Natural killer cell (primary cell): ENCODE data around the gene ACOT9. TPM values are rescaled to one million over a fixed set of nuclear protein-coding genes. Genes with fewer than 3 reads are reported as not detected.

ENCODE experiments used
- ATAC-seq, 3 donors: fragments of 150-1000 bp in 2 of 3; fragments of 200-7000 bp in 1 of 3; cut with Tn5 transposase; 1 replicate in 1 of 3; 2 replicates in 2 of 3; pipeline ENCODE4 v1.10.0; 2021; ENCODE audit warnings: mild to moderate bottlenecking in 2 of 3, moderate library complexity in 2 of 3
- DNase-seq, 2 donors: peaks; one replicate each; pipeline versions ENCODE4 v3.0.0 to v3.0.0-alpha.2; 2013 to 2021; ENCODE audit warnings: mixed read lengths in 1 of 2
- H3K27ac ChIP-seq: one replicate; pipeline ENCODE4 v1.5.1; 2013; ENCODE audit warnings: mild to moderate bottlenecking, low read length
- H3K27me3 ChIP-seq: one replicate; pipeline ENCODE4 v1.6.1; 2013; ENCODE audit warnings: low read length; ENCODE audit not compliant: control insufficient read depth, insufficient read depth
- H3K36me3 ChIP-seq: one replicate; pipeline ENCODE4 v1.6.1; 2013; ENCODE audit warnings: low read length; ENCODE audit not compliant: control insufficient read depth, insufficient read depth
- H3K4me1 ChIP-seq: one replicate; pipeline ENCODE4 v1.6.1; 2013; ENCODE audit warnings: low read length; ENCODE audit not compliant: control insufficient read depth, insufficient read depth
- H3K4me3 ChIP-seq: one replicate; pipeline ENCODE4 v1.5.1; 2013; ENCODE audit warnings: low read length
- H3K9me3 ChIP-seq: one replicate; pipeline ENCODE4 v1.6.1; 2013; ENCODE audit warnings: low read length; ENCODE audit not compliant: control insufficient read depth, insufficient read depth
- H3K27ac Mint-ChIP-seq, 2 donors: one replicate each; pipeline ENCODE4 v1.8.0; 2022; ENCODE audit warnings: mild to moderate bottlenecking in 2 of 2, mixed read lengths in 2 of 2, moderate library complexity in 1 of 2
- H3K27me3 Mint-ChIP-seq, 2 donors: one replicate each; pipeline ENCODE4 v1.8.0; 2022; ENCODE audit warnings: low read depth in 2 of 2, mixed read lengths in 2 of 2
- H3K36me3 Mint-ChIP-seq: one replicate; pipeline ENCODE4 v1.8.0; 2022; ENCODE audit warnings: mixed read lengths
- H3K4me1 Mint-ChIP-seq, 2 donors: one replicate each; pipeline ENCODE4 v1.8.0; 2022; ENCODE audit warnings: mixed read lengths in 2 of 2
- H3K4me3 Mint-ChIP-seq: one replicate; pipeline ENCODE4 v1.8.0; 2022; ENCODE audit warnings: mild to moderate bottlenecking, moderate library complexity, mixed read lengths
- H3K9me3 Mint-ChIP-seq, 2 donors: one replicate each; pipeline ENCODE4 v1.8.0; 2022; ENCODE audit warnings: mixed read lengths in 2 of 2
- CTCF ChIP-seq: fragments of 200-600 bp; IDR thresholded peaks from one replicate; pipeline ENCODE4 v1.8.0; 2022; ENCODE audit warnings: antibody characterized with exemption
- WGBS: methylation state at CpG from one replicate; pipeline ENCODE4 v1.1.7; 2013; ENCODE audit warnings: missing lambda C conversion rate; ENCODE audit not compliant: insufficient coverage; 5-methylcytosine and 5-hydroxymethylcytosine counted together
- intact Hi-C: fragments of 100-400 bp; cut with micrococcal nuclease; formaldehyde crosslinking; loops from one replicate; pipeline ENCODE4 v1.14.2; 2022
- total RNA-seq, 4 donors: library from RNA; stranded (reverse); fragments of 120-200 nt in 1 of 4; gene quantifications; one replicate each; pipeline versions ENCODE4 v1.2.3 to v1.2.4, GENCODE V29; 2013 to 2022

ACOT9 gene
- total RNA-seq, 3 donors from 2014 or later (not counting 1 experiment from before 2014, with no cell fraction given): 20.0 to 24.9 (median 21.4) TPM

- no peak for DNase-seq
- intact Hi-C loops: loop anchor here (10.0 kb wide), 1 partner anchor 124 kb away; the partner anchor contains the start of gene PRDX4
- H3K4me1 Mint-ChIP-seq: peaks cover 12 to 17% of the 10 kb centered on the region in 2 donors
- no peaks in the 10 kb centered on the region for H3K9me3 Mint-ChIP-seq
- Histone ChIP-seq H3K36me3 (peaks cover 10% of the 10 kb centered on the region), H3K27ac (no peak overlapping the region), H3K27me3 (no peaks in the 10 kb centered on the region), H3K4me1 (peaks cover 5% of the 10 kb centered on the region), H3K9me3 (no peaks in the 10 kb centered on the region), H3K4me3 (no peak overlapping the region)
- no peak for TF ChIP-seq CTCF
- H3K4me3 Mint-ChIP-seq: no peak overlapping the region
- no peaks in the 10 kb centered on the region for H3K36me3 Mint-ChIP-seq
- no peaks in the 10 kb centered on the region for H3K27me3 Mint-ChIP-seq
- WGBS: 100% methylated on average over 1 of the region's 4 CpGs
- H3K27ac Mint-ChIP-seq: no peak overlapping the region
- ATAC-seq: no peak
These were observed 45.9 kb upstream of the ACOT9 start for GRCh38 chrX:23788946-23789345.

- Histone ChIP-seq H3K9me3 (no peaks in the 10 kb centered on the region), H3K4me3 (no peak overlapping the region), H3K27me3 (no peaks in the 10 kb centered on the region), H3K4me1 (peaks cover 5% of the 10 kb centered on the region), H3K36me3 (peaks cover 10% of the 10 kb centered on the region), H3K27ac (no peak overlapping the region)
- Mint-ChIP-seq H3K36me3 (no peaks in the 10 kb centered on the region), H3K4me1 (peaks cover 12 to 20% of the 10 kb centered on the region in 2 donors), H3K9me3 (no peaks in the 10 kb centered on the region), H3K27ac (no peak overlapping the region), H3K27me3 (no peaks in the 10 kb centered on the region), H3K4me3 (no peak overlapping the region)
- no peak for ATAC-seq
- no peak for DNase-seq
- intact Hi-C loops: loop anchor here (10.0 kb wide), 1 partner anchor 124 kb away; the partner anchor contains the start of gene PRDX4
- TF ChIP-seq CTCF: no peak
These were observed 45.4 kb upstream of the ACOT9 start for GRCh38 chrX:23788521-23788920.

- Histone ChIP-seq H3K36me3 (peaks cover 10% of the 10 kb centered on the region), H3K4me1 (peaks cover 5% of the 10 kb centered on the region), H3K9me3 (no peaks in the 10 kb centered on the region), H3K27ac (no peak overlapping the region), H3K4me3 (no peak overlapping the region), H3K27me3 (no peaks in the 10 kb centered on the region)
- Mint-ChIP-seq H3K27me3 (no peaks in the 10 kb centered on the region), H3K9me3 (no peaks in the 10 kb centered on the region), H3K36me3 (no peaks in the 10 kb centered on the region), H3K4me3 (no peak overlapping the region), H3K4me1 (peaks cover 14 to 22% of the 10 kb centered on the region in 2 donors), H3K27ac (no peak overlapping the region)
- ATAC-seq: no peak
- intact Hi-C loops: loop anchor here (10.0 kb wide), 1 partner anchor 123 kb away; the partner anchor contains the start of gene PRDX4
- DNase-seq: no peak
- TF ChIP-seq CTCF: no peak
- WGBS: 100% methylated on average over 2 of the region's 2 CpGs
These were observed 44.7 kb upstream of the ACOT9 start for GRCh38 chrX:23787745-23788118.

- 83% methylated on average over 6 of the region's 11 CpGs for WGBS
- Mint-ChIP-seq H3K36me3 (no peaks in the 10 kb centered on the region), H3K4me3 (no peak overlapping the region), H3K4me1 (peaks cover 24 to 33% of the 10 kb centered on the region in 2 donors), H3K27ac (no peak overlapping the region), H3K27me3 (no peaks in the 10 kb centered on the region), H3K9me3 (no peaks in the 10 kb centered on the region)
- ATAC-seq: no peak
- TF ChIP-seq CTCF: no peak
- no peaks in the 10 kb centered on the region for H3K27me3 ChIP-seq
- H3K27ac ChIP-seq: no peak overlapping the region
- intact Hi-C loops: loop anchor here (10.0 kb wide), 1 partner anchor 122 kb away; the partner anchor contains the start of gene PRDX4
- peaks cover 10% of the 10 kb centered on the region for H3K36me3 ChIP-seq
- no peaks in the 10 kb centered on the region for H3K9me3 ChIP-seq
- H3K4me3 ChIP-seq: no peak overlapping the region
- peaks cover 13% of the 10 kb centered on the region for H3K4me1 ChIP-seq
- no peak for DNase-seq
These were observed 43.3 kb upstream of the ACOT9 start for GRCh38 chrX:23786268-23786815.
